Chondrocyte (in vitro differentiated cells): ENCODE data around the gene C1orf94. TPM values are rescaled to one million over a fixed set of nuclear protein-coding genes. Genes with fewer than 3 reads are reported as not detected.

Experiments used
- DNase-seq: peaks from one replicate; pipeline ENCODE4 v3.0.0; 2021; ENCODE audit warnings: mixed read lengths, low spot score
- H3K27ac Mint-ChIP-seq: one replicate; pipeline ENCODE4 v1.8.0; 2021; ENCODE audit warnings: mild to moderate bottlenecking, moderate library complexity, mixed read lengths; ENCODE audit not compliant: unreplicated experiment
- H3K27me3 Mint-ChIP-seq: 2 replicates; pipeline ENCODE4 v1.8.0; 2021; ENCODE audit warnings: low read depth, mixed read lengths
- H3K36me3 Mint-ChIP-seq: 2 replicates; pipeline ENCODE4 v1.8.0; 2021; ENCODE audit warnings: low read depth, mixed read lengths
- H3K4me1 Mint-ChIP-seq: 2 replicates; pipeline ENCODE4 v1.8.0; 2021; ENCODE audit warnings: low read depth, mild to moderate bottlenecking, mixed read lengths
- H3K4me3 Mint-ChIP-seq: one replicate; pipeline ENCODE4 v1.8.0; 2021; ENCODE audit warnings: mild to moderate bottlenecking, moderate library complexity, mixed read lengths; ENCODE audit not compliant: unreplicated experiment
- H3K9me3 Mint-ChIP-seq: 2 replicates; pipeline ENCODE4 v1.8.0; 2021; ENCODE audit warnings: low read depth, mixed read lengths
- total RNA-seq: library from RNA; stranded (reverse); gene quantifications from 3 replicates; pipeline ENCODE4 v1.2.1, GENCODE V29; 2021
- TF ChIP-seq, protein P1 (sequence below): fragments of 200-600 bp; sonication (generic); IDR thresholded peaks from 2 replicates; pipeline ENCODE4 v1.5.0; 2021; ENCODE audit warnings: antibody characterized with exemption, mild to moderate bottlenecking, moderate library complexity

The C1orf94 gene
- total RNA-seq, 1 donor from 2014 or later: not detected

DNA sequence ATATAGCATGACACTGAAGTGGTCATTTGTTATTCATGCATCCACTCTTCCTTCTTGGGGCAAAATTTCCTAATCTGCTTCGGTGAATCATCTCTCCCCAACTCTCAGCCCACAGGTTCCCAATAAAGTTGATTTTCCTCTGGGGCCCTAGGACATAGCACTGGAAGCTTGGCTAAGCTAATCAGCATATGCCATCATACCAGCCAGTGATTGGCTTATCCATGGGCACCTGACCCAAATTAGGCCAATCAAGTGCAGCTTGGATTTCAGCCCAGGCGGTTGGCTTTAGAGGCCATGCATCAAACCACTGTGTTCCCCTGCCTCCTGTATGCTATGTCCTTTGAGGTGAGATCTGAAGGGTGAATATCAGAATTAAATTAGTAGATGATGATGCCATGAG is 58.9 kb downstream of the C1orf94 start:
- TF ChIP-seq, protein P1, sequence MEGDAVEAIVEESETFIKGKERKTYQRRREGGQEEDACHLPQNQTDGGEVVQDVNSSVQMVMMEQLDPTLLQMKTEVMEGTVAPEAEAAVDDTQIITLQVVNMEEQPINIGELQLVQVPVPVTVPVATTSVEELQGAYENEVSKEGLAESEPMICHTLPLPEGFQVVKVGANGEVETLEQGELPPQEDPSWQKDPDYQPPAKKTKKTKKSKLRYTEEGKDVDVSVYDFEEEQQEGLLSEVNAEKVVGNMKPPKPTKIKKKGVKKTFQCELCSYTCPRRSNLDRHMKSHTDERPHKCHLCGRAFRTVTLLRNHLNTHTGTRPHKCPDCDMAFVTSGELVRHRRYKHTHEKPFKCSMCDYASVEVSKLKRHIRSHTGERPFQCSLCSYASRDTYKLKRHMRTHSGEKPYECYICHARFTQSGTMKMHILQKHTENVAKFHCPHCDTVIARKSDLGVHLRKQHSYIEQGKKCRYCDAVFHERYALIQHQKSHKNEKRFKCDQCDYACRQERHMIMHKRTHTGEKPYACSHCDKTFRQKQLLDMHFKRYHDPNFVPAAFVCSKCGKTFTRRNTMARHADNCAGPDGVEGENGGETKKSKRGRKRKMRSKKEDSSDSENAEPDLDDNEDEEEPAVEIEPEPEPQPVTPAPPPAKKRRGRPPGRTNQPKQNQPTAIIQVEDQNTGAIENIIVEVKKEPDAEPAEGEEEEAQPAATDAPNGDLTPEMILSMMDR: no peak
- H3K36me3 Mint-ChIP-seq: no peaks in the 10 kb centered on the region
- H3K27ac Mint-ChIP-seq: no peak overlapping the region
- no peaks in the 10 kb centered on the region for H3K27me3 Mint-ChIP-seq
- no peaks in the 10 kb centered on the region for H3K4me1 Mint-ChIP-seq
- H3K4me3 Mint-ChIP-seq: no peak overlapping the region
- peaks cover 18% of the 10 kb centered on the region for H3K9me3 Mint-ChIP-seq
- DNase-seq: no peak

DNA sequence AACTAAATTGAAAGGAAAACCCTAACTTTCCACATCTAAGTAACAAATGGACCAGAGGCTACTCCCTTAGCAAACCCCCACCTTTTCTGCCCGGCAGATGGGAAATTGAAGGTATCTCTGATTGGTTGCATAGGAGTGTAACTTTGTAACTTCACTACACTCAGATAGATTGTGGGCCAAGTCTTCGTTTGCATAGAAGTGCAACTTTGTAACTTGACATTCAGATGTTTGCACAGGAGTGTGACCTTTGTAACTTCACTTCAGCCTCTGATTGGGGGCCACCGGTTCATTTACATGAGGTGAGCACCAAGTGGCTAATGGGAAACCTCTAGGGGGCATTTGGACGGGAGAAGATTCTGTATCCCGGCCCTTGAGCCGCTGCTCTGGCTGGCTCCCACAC is 59.4 kb downstream of the C1orf94 start:
- no peaks in the 10 kb centered on the region for H3K36me3 Mint-ChIP-seq
- peaks cover 22% of the 10 kb centered on the region for H3K9me3 Mint-ChIP-seq
- H3K4me1 Mint-ChIP-seq: no peaks in the 10 kb centered on the region
- H3K27ac Mint-ChIP-seq: no peak overlapping the region
- DNase-seq: no peak
- H3K27me3 Mint-ChIP-seq: no peaks in the 10 kb centered on the region
- H3K4me3 Mint-ChIP-seq: no peak overlapping the region
- TF ChIP-seq, protein P1: no peak

DNA sequence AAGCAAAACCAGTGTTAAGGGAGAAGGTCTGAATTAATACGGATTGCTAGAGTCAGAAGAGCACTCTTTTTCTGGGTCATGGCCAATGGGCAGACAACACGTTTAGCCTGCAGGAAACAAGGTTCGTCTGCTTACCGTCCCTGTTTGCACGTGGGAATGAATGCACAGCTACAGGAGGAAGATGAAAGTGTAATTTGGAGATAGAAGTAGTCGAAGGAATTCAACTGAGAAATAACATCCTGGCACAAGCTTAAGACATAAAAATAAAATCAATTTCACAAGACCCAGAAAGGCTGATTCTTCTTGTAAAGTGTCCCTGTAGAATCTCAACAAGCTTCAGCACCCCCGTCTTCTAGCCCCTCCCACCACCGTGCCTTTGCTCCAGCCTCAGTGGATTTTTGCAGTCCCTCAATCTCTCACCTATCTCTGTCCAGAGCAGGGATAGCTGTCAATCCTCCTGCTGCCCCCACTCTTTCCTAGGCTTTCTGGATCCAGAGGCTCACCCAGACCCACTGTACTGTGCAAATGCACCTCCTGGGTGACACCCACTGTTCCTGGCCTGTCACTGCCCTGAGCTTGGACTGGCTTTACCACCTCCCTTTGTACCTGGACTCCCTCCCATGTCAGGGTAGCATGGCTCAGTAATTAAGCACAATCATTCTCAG is 60.6 kb downstream of the C1orf94 start:
- H3K27me3 Mint-ChIP-seq: no peaks in the 10 kb centered on the region
- no peak for DNase-seq
- TF ChIP-seq, protein P1: no peak
- no peak overlapping the region for H3K4me3 Mint-ChIP-seq
- H3K9me3 Mint-ChIP-seq: peaks cover 27% of the 10 kb centered on the region
- no peak overlapping the region for H3K27ac Mint-ChIP-seq
- no peaks in the 10 kb centered on the region for H3K4me1 Mint-ChIP-seq
- no peaks in the 10 kb centered on the region for H3K36me3 Mint-ChIP-seq

DNA sequence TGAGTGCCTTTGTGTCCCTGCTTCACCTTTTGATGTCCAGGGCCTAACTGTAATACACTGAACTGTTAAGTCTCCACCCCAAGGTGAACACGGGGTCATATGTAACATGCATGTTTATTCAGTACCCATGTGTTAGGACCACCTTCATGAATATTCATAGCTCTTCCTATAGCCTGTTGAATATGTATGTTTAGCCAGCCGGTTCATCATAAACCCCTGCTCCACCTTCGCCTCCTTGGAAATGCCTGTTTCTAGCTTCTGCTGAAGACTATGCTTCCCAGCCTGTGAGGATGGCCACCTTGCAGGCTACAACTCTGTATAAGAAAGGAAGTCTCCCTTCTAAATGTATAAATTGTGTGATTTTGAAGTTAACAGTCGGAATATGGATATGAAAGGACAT is 69.3 kb downstream of the C1orf94 start:
- H3K27ac Mint-ChIP-seq: no peak overlapping the region
- TF ChIP-seq, protein P1: no peak
- no peak for DNase-seq
- no peaks in the 10 kb centered on the region for H3K36me3 Mint-ChIP-seq
- H3K27me3 Mint-ChIP-seq: peaks cover 2% of the 10 kb centered on the region
- H3K4me3 Mint-ChIP-seq: no peak overlapping the region
- no peaks in the 10 kb centered on the region for H3K4me1 Mint-ChIP-seq
- H3K9me3 Mint-ChIP-seq: peaks cover 12% of the 10 kb centered on the region

DNA sequence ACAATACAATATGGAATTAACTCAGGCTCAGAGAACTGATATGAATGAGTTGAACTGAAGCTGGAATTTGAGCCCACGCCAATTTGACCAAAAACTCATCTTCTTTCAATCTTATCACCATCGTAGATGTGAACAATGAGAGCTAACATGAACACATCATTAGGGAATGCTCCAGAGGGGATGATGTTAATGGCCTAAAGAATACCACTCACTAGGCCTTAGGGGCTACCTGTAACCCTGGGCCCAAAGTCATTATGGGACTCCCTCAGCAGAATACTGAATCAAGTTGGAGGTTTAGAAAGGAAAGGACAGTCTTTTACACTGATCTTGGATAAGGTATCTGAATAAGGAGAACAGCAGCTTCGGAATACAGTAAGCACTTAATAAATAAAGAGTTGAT is 73.6 kb downstream of the C1orf94 start:
- Mint-ChIP-seq H3K27ac (no peak overlapping the region), H3K9me3 (no peaks in the 10 kb centered on the region), H3K4me3 (no peak overlapping the region), H3K27me3 (peaks cover 2% of the 10 kb centered on the region), H3K36me3 (no peaks in the 10 kb centered on the region), H3K4me1 (no peaks in the 10 kb centered on the region)
- TF ChIP-seq, protein P1: no peak
- DNase-seq: no peak
